ENCODE results near the gene MLLT10. TPM values are rescaled to one million over a fixed set of nuclear protein-coding genes. Genes with fewer than 3 reads are reported as not detected.
A peak's percentile ranks its signal among the peaks of the same experiment; 100 is the strongest.

MLLT10 gene
- total RNA-seq, 6 experiments from 2014 or later: 15.8 to 49.4 (median 20.1) TPM

- DNase-seq: peak; percentile 69 to 83 (median 80)
- no peaks in the 10 kb centered on the region for H3K36me3 ChIP-seq
- TF ChIP-seq POLR2A (IDR thresholded peaks at IDR 0.05): no peak
- TF ChIP-seq CTCF (IDR thresholded peaks at IDR 0.05): peak in 1 of 4 donors; percentile 7
- peak overlapping the region; percentile 50 to 58 (median 55) for H3K4me3 ChIP-seq
- peak; percentile 60 to 81 (median 74) for ATAC-seq
- intact Hi-C loops (cut with DNase I): no loop called here
- peaks cover 0 to 30% (median 14%) of the 10 kb centered on the region in 4 donors for H3K4me1 ChIP-seq
- WGBS (ENCODE audit: insufficient coverage, low coverage, low lambda C conversion rate, missing lambda C conversion rate): under 1% methylated on average over 20 of the region's 73 CpGs
- no peaks in the 10 kb centered on the region for H3K9me3 ChIP-seq
- no peaks in the 10 kb centered on the region for H3K27me3 ChIP-seq
- H3K27ac ChIP-seq: peak overlapping the region; percentile 24 to 82 (median 66)
These were observed 16.6 kb upstream of the MLLT10 start for GRCh38 chr10:21517134-21518031.

GRCh38 chr10:21518149-21518640 lies 15.8 kb upstream of the MLLT10 start:
- intact Hi-C loops (cut with DNase I): no loop called here
- no peaks in the 10 kb centered on the region for H3K27me3 ChIP-seq
- H3K4me3 ChIP-seq: peak overlapping the region; percentile 13 to 58 (median 55)
- DNase-seq (no peak), ATAC-seq (peak in 3 of 4 donors; percentile 1 to 26 (median 5))
- WGBS (ENCODE audit: insufficient coverage, low coverage, low lambda C conversion rate, missing lambda C conversion rate): under 1% methylated on average over 13 of the region's 13 CpGs
- no peak for TF ChIP-seq CTCF (IDR thresholded peaks at IDR 0.05)
- no peak for TF ChIP-seq POLR2A (IDR thresholded peaks at IDR 0.05)
- peak overlapping the region in 2 of 3 donors; percentile 68 to 82 for H3K27ac ChIP-seq
- peaks cover 0 to 28% (median 11%) of the 10 kb centered on the region in 4 donors for H3K4me1 ChIP-seq
- no peaks in the 10 kb centered on the region for H3K9me3 ChIP-seq
- H3K36me3 ChIP-seq: no peaks in the 10 kb centered on the region

GRCh38 chr10:21518641-21519396 lies 15.2 kb upstream of the MLLT10 start:
- WGBS (ENCODE audit: insufficient coverage, low coverage, low lambda C conversion rate, missing lambda C conversion rate): 3% methylated on average over 16 of the region's 16 CpGs
- Histone ChIP-seq H3K27me3 (no peaks in the 10 kb centered on the region), H3K36me3 (no peaks in the 10 kb centered on the region), H3K27ac (peak overlapping the region; percentile 14 to 82 (median 68)), H3K4me1 (peaks cover 0 to 22% (median 9%) of the 10 kb centered on the region in 4 donors), H3K4me3 (peak overlapping the region; percentile 13 to 58 (median 55)), H3K9me3 (no peaks in the 10 kb centered on the region)
- intact Hi-C loops (cut with DNase I): no loop called here
- ATAC-seq: peak; percentile 7 to 22 (median 16)
- DNase-seq: peak in 1 of 3 donors; percentile 55
- TF ChIP-seq POLR2A (IDR thresholded peaks at IDR 0.05) (no peak), CTCF (IDR thresholded peaks at IDR 0.05) (no peak)

- no peaks in the 10 kb centered on the region for H3K9me3 ChIP-seq
- H3K27ac ChIP-seq: peak overlapping the region; percentile 14 to 82 (median 68)
- DNase-seq (no peak), ATAC-seq (no peak)
- no peaks in the 10 kb centered on the region for H3K36me3 ChIP-seq
- TF ChIP-seq CTCF (IDR thresholded peaks at IDR 0.05) (no peak), POLR2A (IDR thresholded peaks at IDR 0.05) (no peak)
- intact Hi-C loops (cut with DNase I): no loop called here
- H3K4me3 ChIP-seq: peak overlapping the region; percentile 13 to 58 (median 55)
- 3% methylated on average over 11 of the region's 11 CpGs for WGBS (ENCODE audit: insufficient coverage, low coverage, low lambda C conversion rate, missing lambda C conversion rate)
- H3K4me1 ChIP-seq: peaks cover 0 to 17% (median 8%) of the 10 kb centered on the region in 4 donors
- H3K27me3 ChIP-seq: no peaks in the 10 kb centered on the region
These were observed 14.6 kb upstream of the MLLT10 start for GRCh38 chr10:21519397-21519933.

Data from right lobe of liver (tissue), 6 donors.